K562 (cell line): ENCODE results near the gene SBF1. TPM values are rescaled to one million over a fixed set of nuclear protein-coding genes. Genes with fewer than 3 reads are reported as not detected.

Source experiments
- ATAC-seq: fragments of 200-7000 bp; cut with Tn5 transposase; 3 replicates; pipeline ENCODE4 v1.9.1; 2020; ENCODE audit warnings: moderate library complexity
- BruUV-seq: library from RNA; stranded (reverse); fragments of 400-500 nt; replicated peaks from 2 replicates; lab custom pipeline; 2021; lab: Mats Ljungman, UMichigan
- CTCF ChIA-PET: fragments of 300-600 bp; formaldehyde crosslinking; extraction: SDS; loops from one replicate; lab custom pipeline; 2021; ENCODE audit warnings: low intra/inter-chr PET ratio; lab: Yijun Ruan, JAX
- POLR2A ChIA-PET: fragments of 300-600, 350-650 bp; sonication (Branson Sonifier 250); formaldehyde crosslinking; extraction: SDS; loops from one replicate; lab custom pipeline; 2021; ENCODE audit warnings: antibody characterized with exemption, inconsistent platforms; lab: Yijun Ruan, JAX
- DNase-seq, 4 experiments: peaks; one replicate each; pipeline versions ENCODE4 v3.0.0 to v3.0.0-alpha.2; 2011 to 2018; ENCODE audit warnings: low spot score in 3 of 4, mixed read lengths in 3 of 4; ENCODE audit errors: extremely low read depth in 1 of 4
- FAIRE-seq: peaks from 2 replicates; lab custom pipeline; 2011; peaks lifted over from hg19 to GRCh38; lab: Jason Lieb, UNC
- H2AFZ ChIP-seq: 2 replicates; pipeline ENCODE4 v1.6.0; 2011; ENCODE audit warnings: low read depth, low read length, control low read depth, inconsistent platforms
- H3K27ac ChIP-seq: fragments of 200-600 bp; 3 replicates; pipeline ENCODE4 v1.8.0; 2011; ENCODE audit warnings: low read depth, mild to moderate bottlenecking, control low read depth, inconsistent platforms, low read length, moderate library complexity, mixed read lengths; ENCODE audit errors: extremely low read depth
- H3K27me3 ChIP-seq, 2 experiments: fragments of 300-600 bp in 1 of 2; 2 replicates in 1 of 2; 3 replicates in 1 of 2; pipeline versions ENCODE4 v1.6.0 to v1.8.0; 2011; ENCODE audit warnings: inconsistent platforms in 2 of 2, low read length in 2 of 2, mild to moderate bottlenecking in 1 of 2, mixed read lengths in 1 of 2, moderate library complexity in 1 of 2; ENCODE audit not compliant: control insufficient read depth in 2 of 2, insufficient read depth in 2 of 2
- H3K36me3 ChIP-seq: fragments of 300-600 bp; 3 replicates; pipeline ENCODE4 v1.8.0; 2011; ENCODE audit warnings: mild to moderate bottlenecking, low read length, inconsistent platforms; ENCODE audit not compliant: control insufficient read depth, insufficient read depth
- H3K4me1 ChIP-seq, 2 experiments: fragments of 200-600 bp in 1 of 2; replicated peaks in 1 of 2; 2 replicates in 1 of 2; 3 replicates in 1 of 2; pipeline versions ENCODE4 v1.5.1 to v1.8.0; 2011; ENCODE audit warnings: inconsistent platforms in 2 of 2, low read length in 2 of 2, mild to moderate bottlenecking in 1 of 2, mixed read lengths in 1 of 2, moderate library complexity in 1 of 2; ENCODE audit not compliant: control insufficient read depth in 2 of 2, insufficient read depth in 2 of 2
- H3K4me2 ChIP-seq: 2 replicates; pipeline ENCODE4 v1.6.1; 2011; ENCODE audit warnings: low read length, control low read depth, inconsistent platforms, mixed read lengths; ENCODE audit not compliant: insufficient read depth
- H3K4me3 ChIP-seq: fragments of 200-600 bp; sonication (generic), shearing (Covaris generic); 2 replicates; pipeline ENCODE4 v1.5.1; 2016; ENCODE audit warnings: control low read depth, inconsistent platforms
- H3K79me2 ChIP-seq: fragments of 200-600 bp; 3 replicates; pipeline ENCODE4 v1.8.0; 2011; ENCODE audit warnings: low read length, inconsistent platforms; ENCODE audit not compliant: control insufficient read depth, insufficient read depth
- H3K9ac ChIP-seq, 2 experiments: 2 replicates each; pipeline versions ENCODE4 v1.6.0 to v1.6.1; 2011; ENCODE audit warnings: low read depth in 2 of 2, low read length in 2 of 2, control low read depth in 1 of 2, inconsistent platforms in 1 of 2, mild to moderate bottlenecking in 1 of 2, mixed read lengths in 1 of 2; ENCODE audit not compliant: insufficient read depth in 1 of 2
- H3K9me1 ChIP-seq: one replicate; pipeline ENCODE4 v1.6.0; 2011; ENCODE audit warnings: inconsistent platforms, mild to moderate bottlenecking, low read length, moderate library complexity; ENCODE audit not compliant: control insufficient read depth, insufficient read depth
- H3K9me3 ChIP-seq: replicated peaks from 2 replicates; pipeline ENCODE4 v1.5.1; 2011; ENCODE audit warnings: low read depth, low read length, inconsistent platforms; ENCODE audit not compliant: control insufficient read depth, insufficient read depth
- H4K20me1 ChIP-seq: replicated peaks from 2 replicates; pipeline ENCODE4 v1.6.1; 2011; ENCODE audit warnings: low read length, inconsistent platforms, mixed read lengths; ENCODE audit not compliant: control insufficient read depth, insufficient read depth
- KDM5B ChIP-seq: fragments of 200-600 bp; sonication (generic); IDR thresholded peaks from 2 replicates; pipeline ENCODE4 v1.6.1; 2012; ENCODE audit warnings: low read depth, mild to moderate bottlenecking, moderate library complexity, low read length, control low read depth, inconsistent platforms; ENCODE audit not compliant: insufficient replicate concordance
- POLR2B ChIP-seq: fragments of 450-650 bp; IDR thresholded peaks from 2 replicates; pipeline ENCODE4 v1.6.1; 2018; ENCODE audit warnings: low read depth; ENCODE audit not compliant: partially characterized antibody
- POLR2G ChIP-seq: fragments of 200-400 bp; formaldehyde crosslinking; IDR thresholded peaks from 2 replicates; pipeline ENCODE4 v1.6.1; 2017; ENCODE audit warnings: low read depth, mild to moderate bottlenecking, antibody characterized with exemption, low read length, moderate library complexity
- RBFOX2 ChIP-seq: fragments of 200-400 bp; formaldehyde crosslinking; IDR thresholded peaks from 2 replicates; pipeline ENCODE4 v1.6.1; 2017; ENCODE audit warnings: low read depth, mild to moderate bottlenecking, low read length, moderate library complexity
- ZBTB1 ChIP-seq: sonication (generic); formaldehyde crosslinking; IDR thresholded peaks from 2 replicates; pipeline ENCODE4 v1.8.1; 2023; ENCODE audit warnings: missing genetic modification reagents, low read depth, mild to moderate bottlenecking, borderline replicate concordance
- WGBS: fragments of 100-300 bp; shearing (Covaris generic); methylation state at CpG from one replicate; pipeline ENCODE4 v1.1.6; 2016; ENCODE audit warnings: low coverage, mixed read lengths; ENCODE audit not compliant: insufficient coverage; ENCODE audit errors: missing lambda C conversion rate; 5-methylcytosine and 5-hydroxymethylcytosine counted together
- in situ Hi-C: fragments of 300-500 bp; cut with MboI; formaldehyde crosslinking; loops from 4 replicates; pipeline ENCODE4 v1.15.0; 2018; ENCODE audit warnings: inconsistent platforms, mixed read lengths
- intact Hi-C: fragments of 100-400 bp; cut with micrococcal nuclease; formaldehyde crosslinking; loops from 2 replicates; pipeline ENCODE4 v1.14.2; 2022
- polyA plus RNA-seq, 8 experiments: library from polyadenylated mRNA; depleted of rRNA in 4 of 8; stranded (reverse) in 5 of 8; unstranded in 3 of 8; fragments of >200 nt; fragmentation: Nextera tagmentation in 2 of 8; fragmentation: Illumina TruSeq in 1 of 8; extraction: Ambion mirVana in 2 of 8; extraction: Trizol in 1 of 8; gene quantifications; 2 replicates each; pipeline versions ENCODE4 v1.2.1 to v1.2.3, GENCODE V29; 2011 to 2014; ENCODE audit warnings: inconsistent platforms in 1 of 8, missing spikeins in 1 of 8
- total RNA-seq, 7 experiments: library from RNA; depleted of rRNA in 6 of 7; stranded (reverse); fragments of >200 nt in 6 of 7; fragmentation: Illumina TruSeq in 2 of 7; extraction: Trizol in 2 of 7; gene quantifications; 2 replicates each; pipeline versions ENCODE4 v1.2.1 to v1.2.3, GENCODE V29; 2011 to 2021; ENCODE audit warnings: low replicate concordance in 1 of 7

Gene SBF1
- total and polyA plus RNA-seq, 9 of the 15 experiments (the other 6 are each of a cell fraction or from before 2014, with no cell fraction given), result 0.44 to 50.4 (median 11.4) TPM

DNA sequence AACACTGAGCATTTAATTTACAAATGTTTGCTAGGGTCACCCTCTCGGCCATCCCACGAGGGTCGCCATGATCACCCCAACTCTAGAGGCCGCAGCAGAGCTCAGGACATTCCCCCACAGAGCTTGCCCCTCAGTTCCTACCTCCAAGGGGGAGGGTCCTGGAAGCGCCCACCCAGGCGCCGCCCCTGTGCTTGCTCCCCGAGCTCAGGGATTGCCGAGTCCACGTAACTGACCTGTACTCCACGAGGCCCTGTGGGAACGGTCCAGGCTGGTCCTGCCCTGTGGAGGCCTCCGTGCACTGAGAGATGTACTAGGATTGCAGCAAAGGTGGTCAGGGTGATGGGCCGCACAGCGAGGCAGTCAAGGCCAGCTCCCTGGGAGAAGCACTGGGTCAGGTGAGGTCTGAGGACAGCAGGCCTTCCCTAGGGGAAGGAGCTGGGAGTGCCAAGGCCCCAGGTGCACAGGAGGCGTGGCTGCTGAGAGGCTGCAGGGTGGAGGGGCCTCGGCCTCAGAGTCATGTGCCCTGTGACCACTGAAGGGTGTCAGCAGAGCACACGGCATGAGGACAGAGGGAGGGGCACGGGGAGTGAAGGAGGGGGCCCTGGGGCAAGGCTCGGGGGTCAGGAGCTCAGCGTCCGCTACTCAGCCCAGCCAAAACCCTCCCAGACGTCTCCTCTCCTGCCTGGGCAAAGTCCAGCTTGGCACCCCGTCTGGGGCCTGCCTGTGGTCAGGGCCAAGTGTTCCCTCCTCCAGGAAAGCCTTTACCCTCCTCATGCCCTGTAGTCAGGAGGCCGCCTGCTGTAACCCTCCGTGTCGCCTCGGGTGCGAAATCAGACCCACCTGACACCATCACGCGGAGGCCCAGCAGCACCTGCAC lies 9.4 kb upstream of the SBF1 start:
- no peaks in the 10 kb centered on the region for H3K9me1 ChIP-seq
- H3K4me2 ChIP-seq, result no peak overlapping the region
- no peak overlapping the region for H3K4me3 ChIP-seq
- no peaks in the 10 kb centered on the region for H3K36me3 ChIP-seq
- no peaks in the 10 kb centered on the region for H3K27me3 ChIP-seq
- no peak for DNase-seq
- CTCF ChIA-PET, result no interaction called here
- no peak for FAIRE-seq
- H3K79me2 ChIP-seq, result no peaks in the 10 kb centered on the region
- peak; percentile 13 for ATAC-seq
- in situ Hi-C loops (no loop called here), intact Hi-C loops (no loop called here)
- 0 out of 4 replicates have a peak overlapping the region, but pooled peaks of 1 of the 2 experiments have one; percentile 26 for H3K9ac ChIP-seq
- no peaks in the 10 kb centered on the region for H3K9me3 ChIP-seq
- H2AFZ ChIP-seq, result no peak overlapping the region
- H4K20me1 ChIP-seq, result no peaks in the 10 kb centered on the region
- POLR2A ChIA-PET, result interaction anchor here (0.7 to 1.4 kb wide), 7 partner anchors 10 to 122 kb away, joined by 3 to 6 read pairs (median 3); partner anchors contain the start of gene SCO2
- H3K27ac ChIP-seq, result no peak overlapping the region
- WGBS, result 77% methylated on average over 11 of the region's 31 CpGs
- no TSS peak for BruUV-seq
- peaks cover 4 to 60% of the 10 kb centered on the region in 2 experiments; a peak in 3 of 5 replicates for H3K4me1 ChIP-seq
- peak; percentile 22 for TF ChIP-seq KDM5B
- TF ChIP-seq RBFOX2, result peak; percentile 48; the same call in 1 of the 2 replicates
- peak; percentile 25 for TF ChIP-seq POLR2B
- peak; percentile 44 for TF ChIP-seq POLR2G
- no peak for TF ChIP-seq ZBTB1 (CRISPR knock-in tag)
